Measurements from ENCODE around the gene ATP11B. TPM values are rescaled to one million over a fixed set of nuclear protein-coding genes. Genes with fewer than 3 reads are reported as not detected.

Gene ATP11B
- total and polyA plus RNA-seq, 2 of the 8 experiments (the other 6 are each of a cell fraction or from before 2014, with no cell fraction given), result 5.1 to 26.5 TPM

DNA sequence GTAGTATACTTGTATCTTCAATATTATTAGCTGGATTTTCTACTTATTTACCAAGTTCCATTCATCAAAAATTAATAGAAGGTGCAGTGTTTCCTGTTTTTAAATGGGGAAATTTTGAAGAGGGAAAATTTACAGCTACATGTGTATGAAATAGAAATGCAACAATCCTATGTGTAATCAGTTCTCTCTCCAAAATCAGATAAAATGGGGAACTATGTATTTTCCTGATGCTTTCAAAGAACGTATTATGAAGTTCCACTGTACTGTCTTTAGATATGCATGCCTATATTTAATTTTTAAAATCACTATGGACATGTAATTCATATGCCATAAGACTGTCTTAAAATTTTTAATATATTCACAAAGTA, 143.6 kb downstream of the ATP11B start:
- H3K79me2 ChIP-seq (ENCODE audit: control insufficient read depth in 1 of 2, insufficient read depth in 2 of 2, low read length in 2 of 2), result no peaks in the 10 kb centered on the region
- no peak overlapping the region for H3K56ac ChIP-seq (replicated peaks; ENCODE audit: insufficient read length, low read depth, low read length)
- no peaks in the 10 kb centered on the region for H3K23me2 ChIP-seq (ENCODE audit: low read depth, low read length)
- no peak overlapping the region for H2BK120ac ChIP-seq (replicated peaks; ENCODE audit: low read depth, low read length)
- H4K8ac ChIP-seq (ENCODE audit: extremely low read depth, insufficient read depth, low read length), result no peak overlapping the region
- H2BK15ac ChIP-seq (ENCODE audit: low read length), result no peak overlapping the region
- ChIA-PET POLR2A (ENCODE audit: partially characterized antibody) (interaction anchor here (0.6 kb wide), 1 partner anchor 9 kb away, joined by 3 read pairs; no protein-coding TSS in a partner anchor), CTCF (ENCODE audit: partially characterized antibody) (interaction anchor here (1.2 kb wide), 1 partner anchor 35 kb away, joined by 3 read pairs; no protein-coding TSS in a partner anchor)
- H3K9me3 ChIP-seq (ENCODE audit: insufficient read depth in 2 of 2, low read depth in 1 of 2, low read length in 1 of 2), result no peaks in the 10 kb centered on the region
- H3K18ac ChIP-seq (ENCODE audit: extremely low read depth, low read length), result no peak overlapping the region
- no peak overlapping the region for H2AFZ ChIP-seq (ENCODE audit: low read length)
- H2BK5ac ChIP-seq (ENCODE audit: low read depth, low read length), result no peak overlapping the region
- H3K27ac ChIP-seq (ENCODE audit: low read depth, low read length), result no peak overlapping the region
- no peak overlapping the region for H2BK20ac ChIP-seq (ENCODE audit: low read length)
- no peak overlapping the region for H3K4me3 ChIP-seq (ENCODE audit: extremely low read depth in 1 of 4, insufficient read depth in 2 of 4, low read depth in 3 of 4, low read length in 4 of 4)
- TF ChIP-seq CTBP2 (IDR thresholded peaks at IDR 0.05; ENCODE audit: borderline replicate concordance, insufficient read depth, insufficient read length, low read length), result no peak
- no peaks in the 10 kb centered on the region for H4K20me1 ChIP-seq (replicated peaks in 1 of 2; ENCODE audit: control insufficient read depth in 1 of 2, insufficient read depth in 2 of 2, low read length in 2 of 2)
- H3K14ac ChIP-seq (ENCODE audit: insufficient read length), result no peak overlapping the region
- no peak overlapping the region for H2AK5ac ChIP-seq (ENCODE audit: low read depth, low read length)
- no peaks in the 10 kb centered on the region for H3K27me3 ChIP-seq (replicated peaks in 1 of 4; ENCODE audit: control insufficient read depth in 3 of 4, extremely low read depth in 1 of 4, insufficient read depth in 3 of 4, low read length in 3 of 4)
- no peak overlapping the region for H3K23ac ChIP-seq (ENCODE audit: insufficient read length)
- WGBS, 2 experiments (ENCODE audit: extremely low coverage in 1 of 2, insufficient coverage in 1 of 2, insufficient read length in 1 of 2, insufficient replicate concordance in 2 of 2, low coverage in 1 of 2, low lambda C conversion rate in 2 of 2, missing lambda C conversion rate in 1 of 2), result 88% methylated on average over 1 of the region's 1 CpG; no CpG with 5 or more reads in 1 of the 2 experiments
- no peak for DNase-seq (ENCODE audit: low read depth in 1 of 2, low spot score in 2 of 2)
- H3K4me1 ChIP-seq (replicated peaks in 1 of 4; ENCODE audit: control insufficient read depth in 3 of 4, insufficient read depth in 4 of 4, low read length in 3 of 4), result peaks cover 0 to 4% (median under 1%) of the 10 kb centered on the region in 4 experiments; a peak in 2 of 7 replicates
- H3K79me1 ChIP-seq (ENCODE audit: low read depth, low read length), result no peaks in the 10 kb centered on the region
- no peak overlapping the region for H4K91ac ChIP-seq (replicated peaks; ENCODE audit: insufficient read length, low read length)
- no peak overlapping the region for H3K4ac ChIP-seq (replicated peaks; ENCODE audit: insufficient read length, low read depth, low read length)
- no peak for FAIRE-seq
- H3K36me3 ChIP-seq (ENCODE audit: control insufficient read depth in 2 of 4, insufficient read depth in 4 of 4, low read length in 3 of 4), result no peaks in the 10 kb centered on the region; a peak in 1 of 8 replicates
- no peak overlapping the region for H3K4me2 ChIP-seq (ENCODE audit: insufficient read depth in 1 of 2, low read depth in 2 of 2, low read length in 2 of 2)
- H3K9ac ChIP-seq (replicated peaks in 1 of 4; ENCODE audit: extremely low read depth in 1 of 4, low read depth in 3 of 4, low read length in 3 of 4), result no peak overlapping the region
- H4K5ac ChIP-seq (ENCODE audit: insufficient read length, low read depth, low read length), result no peak overlapping the region
- H2BK12ac ChIP-seq (ENCODE audit: low read depth, low read length), result no peak overlapping the region

Measured in H1 (cell line).